ENCODE data around the gene RIC1.

DNA sequence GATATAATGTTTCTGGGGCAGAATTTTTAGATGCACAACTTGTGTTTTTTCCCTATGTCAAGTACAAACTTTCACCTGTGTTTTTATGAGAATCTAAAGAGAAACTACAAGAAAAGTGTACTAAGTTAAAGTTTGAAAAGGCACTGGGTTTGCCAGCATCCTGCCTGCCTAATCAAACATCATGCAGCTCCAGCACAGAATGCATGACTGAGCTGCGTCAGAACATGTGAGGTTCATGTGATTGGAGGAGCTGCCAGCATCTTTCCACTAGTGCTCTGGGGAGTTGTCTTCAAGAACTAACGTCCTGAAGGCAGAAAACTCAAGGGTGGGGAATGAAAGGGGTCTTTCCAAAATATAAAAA lies 46.1 kb upstream of the RIC1 start:
- no peak for TF ChIP-seq POLR2AphosphoS5 (IDR thresholded peaks at IDR 0.05; ENCODE audit: low read depth, low read length)
- no peak for TF ChIP-seq MBD4 (IDR thresholded peaks at IDR 0.05; ENCODE audit: borderline replicate concordance, low read length)
- TF ChIP-seq ZNF780A (CRISPR knock-in tag; IDR thresholded peaks at IDR 0.05), result no peak
- TF ChIP-seq ESRRA (CRISPR knock-in tag; IDR thresholded peaks at IDR 0.05; ENCODE audit: low read depth), result no peak
- TF ChIP-seq FOXK1 (CRISPR knock-in tag; IDR thresholded peaks at IDR 0.05; ENCODE audit: borderline replicate concordance, low read depth), result no peak
- TF ChIP-seq, protein P1, sequence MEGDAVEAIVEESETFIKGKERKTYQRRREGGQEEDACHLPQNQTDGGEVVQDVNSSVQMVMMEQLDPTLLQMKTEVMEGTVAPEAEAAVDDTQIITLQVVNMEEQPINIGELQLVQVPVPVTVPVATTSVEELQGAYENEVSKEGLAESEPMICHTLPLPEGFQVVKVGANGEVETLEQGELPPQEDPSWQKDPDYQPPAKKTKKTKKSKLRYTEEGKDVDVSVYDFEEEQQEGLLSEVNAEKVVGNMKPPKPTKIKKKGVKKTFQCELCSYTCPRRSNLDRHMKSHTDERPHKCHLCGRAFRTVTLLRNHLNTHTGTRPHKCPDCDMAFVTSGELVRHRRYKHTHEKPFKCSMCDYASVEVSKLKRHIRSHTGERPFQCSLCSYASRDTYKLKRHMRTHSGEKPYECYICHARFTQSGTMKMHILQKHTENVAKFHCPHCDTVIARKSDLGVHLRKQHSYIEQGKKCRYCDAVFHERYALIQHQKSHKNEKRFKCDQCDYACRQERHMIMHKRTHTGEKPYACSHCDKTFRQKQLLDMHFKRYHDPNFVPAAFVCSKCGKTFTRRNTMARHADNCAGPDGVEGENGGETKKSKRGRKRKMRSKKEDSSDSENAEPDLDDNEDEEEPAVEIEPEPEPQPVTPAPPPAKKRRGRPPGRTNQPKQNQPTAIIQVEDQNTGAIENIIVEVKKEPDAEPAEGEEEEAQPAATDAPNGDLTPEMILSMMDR (CRISPR knock-in tag; IDR thresholded peaks at IDR 0.05), result no peak
- no peak for TF ChIP-seq MEF2D (CRISPR knock-in tag; IDR thresholded peaks at IDR 0.05)
- TF ChIP-seq ZNF260 (CRISPR knock-in tag; IDR thresholded peaks at IDR 0.05; ENCODE audit: borderline replicate concordance, low read depth), result no peak
- TF ChIP-seq PHF5A (CRISPR knock-in tag; IDR thresholded peaks at IDR 0.05; ENCODE audit: low read depth, unreplicated experiment), result no peak
- TF ChIP-seq, protein P2, sequence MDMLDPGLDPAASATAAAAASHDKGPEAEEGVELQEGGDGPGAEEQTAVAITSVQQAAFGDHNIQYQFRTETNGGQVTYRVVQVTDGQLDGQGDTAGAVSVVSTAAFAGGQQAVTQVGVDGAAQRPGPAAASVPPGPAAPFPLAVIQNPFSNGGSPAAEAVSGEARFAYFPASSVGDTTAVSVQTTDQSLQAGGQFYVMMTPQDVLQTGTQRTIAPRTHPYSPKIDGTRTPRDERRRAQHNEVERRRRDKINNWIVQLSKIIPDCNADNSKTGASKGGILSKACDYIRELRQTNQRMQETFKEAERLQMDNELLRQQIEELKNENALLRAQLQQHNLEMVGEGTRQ (IDR thresholded peaks at IDR 0.05; ENCODE audit: low read depth, low read length), result no peak
- TF ChIP-seq, protein P2 (CRISPR knock-in tag; IDR thresholded peaks at IDR 0.05; ENCODE audit: borderline replicate concordance), result no peak
- TF ChIP-seq MAFK (conservative IDR thresholded peaks at IDR 0.05 in 1 of 2, IDR thresholded peaks at IDR 0.05 in 1 of 2; ENCODE audit: low read length in 2 of 2), result no peak
- no peak for TF ChIP-seq BCL6 (CRISPR knock-in tag; IDR thresholded peaks at IDR 0.05)
- TF ChIP-seq NFE2L1 (CRISPR knock-in tag; IDR thresholded peaks at IDR 0.05; ENCODE audit: borderline replicate concordance), result no peak
- no peak for TF ChIP-seq KAT2B (IDR thresholded peaks at IDR 0.05; ENCODE audit: borderline replicate concordance, low read depth, low read length)
